Vagina (tissue), 2 donors: Measurements from ENCODE around the gene MYO1E. TPM values are rescaled to one million over a fixed set of nuclear protein-coding genes. Genes with fewer than 3 reads are reported as not detected.

Experiments used
- DNase-seq, 2 donors: peaks; one replicate each; pipeline ENCODE4 v3.0.0-alpha.2; 2017; ENCODE audit errors: extremely low spot score in 2 of 2
- H3K27ac ChIP-seq: fragments of 200-600 bp; sonication (generic); one replicate; pipeline ENCODE4 v1.5.1; 2019
- H3K27me3 ChIP-seq: fragments of 200-600 bp; sonication (generic); one replicate; pipeline ENCODE4 v1.5.1; 2019
- H3K36me3 ChIP-seq, 2 donors: fragments of 200-600 bp; sonication (generic); one replicate each; pipeline ENCODE4 v1.5.1; 2017 to 2019
- H3K4me1 ChIP-seq: fragments of 200-600 bp; sonication (generic); one replicate; pipeline ENCODE4 v1.5.1; 2019
- H3K4me3 ChIP-seq, 2 donors: fragments of 200-600 bp; sonication (generic); 1 replicate in 1 of 2; 2 replicates in 1 of 2; pipeline ENCODE4 v1.5.1; 2016 to 2019
- H3K9me3 ChIP-seq: fragments of 200-600 bp; sonication (generic); one replicate; pipeline ENCODE4 v1.5.1; 2019
- CTCF ChIP-seq, 3 experiments: fragments of 450-650 bp in 2 of 3; fragments of 200-600 bp in 1 of 3; sonication (generic) in 1 of 3; IDR thresholded peaks; one replicate each; pipeline ENCODE4 v1.5.1; 2017 to 2019; ENCODE audit warnings: antibody characterized with exemption in 3 of 3, mild to moderate bottlenecking in 2 of 3, moderate library complexity in 2 of 3
- POLR2A ChIP-seq, 2 donors: fragments of 450-650 bp; IDR thresholded peaks; one replicate each; pipeline ENCODE4 v1.6.1; 2017; ENCODE audit warnings: antibody characterized with exemption in 2 of 2, mild to moderate bottlenecking in 2 of 2, moderate library complexity in 2 of 2
- POLR2AphosphoS5 ChIP-seq, 2 donors: sonication (generic); formaldehyde crosslinking; IDR thresholded peaks; one replicate each; pipeline ENCODE4 v1.9.0; 2017; ENCODE audit warnings: antibody characterized with exemption in 2 of 2, mild to moderate bottlenecking in 2 of 2, low read depth in 1 of 2; ENCODE audit not compliant: insufficient read depth in 1 of 2
- intact Hi-C: fragments of 100-400 bp; cut with DNase I; formaldehyde crosslinking; loops from one replicate; pipeline ENCODE4 v1.15.1; 2023
- total RNA-seq: library from RNA; depleted of rRNA; stranded (reverse); fragments of >200 nt; gene quantifications from one replicate; pipeline ENCODE4 v1.2.3, GENCODE V29; 2016

Gene MYO1E
- total RNA-seq, 1 donor from 2014 or later, result 16.9 TPM

- H3K4me1 ChIP-seq, result peaks cover 52% of the 10 kb centered on the region
- TF ChIP-seq POLR2A (IDR thresholded peaks at IDR 0.05) (no peak), POLR2AphosphoS5 (IDR thresholded peaks at IDR 0.05; ENCODE audit: insufficient read depth in 1 of 2, low read depth in 1 of 2) (no peak), CTCF (IDR thresholded peaks at IDR 0.05) (no peak)
- no peaks in the 10 kb centered on the region for H3K36me3 ChIP-seq
- H3K27me3 ChIP-seq, result no peaks in the 10 kb centered on the region
- intact Hi-C loops, result no loop called here
- no peak for DNase-seq
- H3K27ac ChIP-seq, result peak overlapping the region; percentile 91
- H3K9me3 ChIP-seq, result no peaks in the 10 kb centered on the region
- H3K4me3 ChIP-seq, result no peak overlapping the region
Observed at GRCh38 chr15:59171067-59171397, 201.6 kb downstream of the MYO1E start.

- intact Hi-C loops, result no loop called here
- H3K4me1 ChIP-seq, result peaks cover 51% of the 10 kb centered on the region
- DNase-seq, result no peak
- H3K27me3 ChIP-seq, result no peaks in the 10 kb centered on the region
- H3K4me3 ChIP-seq, result no peak overlapping the region
- TF ChIP-seq CTCF (IDR thresholded peaks at IDR 0.05) (no peak), POLR2A (IDR thresholded peaks at IDR 0.05) (no peak), POLR2AphosphoS5 (IDR thresholded peaks at IDR 0.05; ENCODE audit: insufficient read depth in 1 of 2, low read depth in 1 of 2) (peak in 1 of 2 donors; percentile 50)
- no peaks in the 10 kb centered on the region for H3K9me3 ChIP-seq
- H3K27ac ChIP-seq, result peak overlapping the region; percentile 91
- no peaks in the 10 kb centered on the region for H3K36me3 ChIP-seq
Observed at GRCh38 chr15:59170295-59171066, 202.2 kb downstream of the MYO1E start.

GRCh38 chr15:59169251-59169708 is 203.4 kb downstream of the MYO1E start:
- Histone ChIP-seq H3K4me1 (peaks cover 47% of the 10 kb centered on the region), H3K4me3 (no peak overlapping the region), H3K36me3 (no peaks in the 10 kb centered on the region), H3K9me3 (no peaks in the 10 kb centered on the region), H3K27ac (peak overlapping the region; percentile 91), H3K27me3 (no peaks in the 10 kb centered on the region)
- DNase-seq, result no peak
- TF ChIP-seq CTCF (IDR thresholded peaks at IDR 0.05), result no peak
- peak in 1 of 2 donors; percentile 83 for TF ChIP-seq POLR2AphosphoS5 (IDR thresholded peaks at IDR 0.05; ENCODE audit: insufficient read depth in 1 of 2, low read depth in 1 of 2)
- intact Hi-C loops, result no loop called here

- Histone ChIP-seq H3K27ac (peak overlapping the region; percentile 91), H3K4me1 (peaks cover 47% of the 10 kb centered on the region)
- intact Hi-C loops, result no loop called here
Observed at GRCh38 chr15:59168536-59168935, 204.1 kb downstream of the MYO1E start.

More at GRCh38 chr15:59168536-59168935, 204.1 kb downstream of the MYO1E start:
- no peaks in the 10 kb centered on the region for H3K9me3 ChIP-seq
- H3K27me3 ChIP-seq, result no peaks in the 10 kb centered on the region
- DNase-seq, result no peak
- H3K36me3 ChIP-seq, result no peaks in the 10 kb centered on the region
- TF ChIP-seq POLR2AphosphoS5 (IDR thresholded peaks at IDR 0.05; ENCODE audit: insufficient read depth in 1 of 2, low read depth in 1 of 2), result no peak
- TF ChIP-seq POLR2A (IDR thresholded peaks at IDR 0.05), result no peak
- TF ChIP-seq CTCF (IDR thresholded peaks at IDR 0.05), result no peak
- H3K4me3 ChIP-seq, result no peak overlapping the region
